Naive thymus-derived CD8-positive, alpha-beta T cell (primary cell): ENCODE measurements around the gene NDUFB10. TPM values are rescaled to one million over a fixed set of nuclear protein-coding genes. Genes with fewer than 3 reads are reported as not detected.

Experiments
- ATAC-seq, 2 donors: fragments of 150-1000 bp; cut with Tn5 transposase in 1 of 2; sonication (Bioruptor Pico), chemical (Tn5 transposase) in 1 of 2; 1 replicate in 1 of 2; 2 replicates in 1 of 2; pipeline ENCODE4 v1.10.0; 2021; ENCODE audit warnings: mild to moderate bottlenecking in 2 of 2, moderate library complexity in 2 of 2
- POLR2A ChIA-PET: fragments of 350-600 bp; sonication (Branson Sonifier 250); formaldehyde crosslinking; loops from one replicate; lab custom pipeline; 2021; ENCODE audit warnings: antibody characterized with exemption; lab: Charles Lee
- DNase-seq, 10 donors: peaks; one replicate each; pipeline versions ENCODE4 v3.0.0 to v3.0.0-alpha.2; 2020 to 2022
- H3K27ac Mint-ChIP-seq, 10 donors: one replicate each; pipeline ENCODE4 v1.8.0; 2020 to 2022; ENCODE audit warnings: mild to moderate bottlenecking in 10 of 10, mixed read lengths in 10 of 10, moderate library complexity in 4 of 10, inconsistent platforms in 1 of 10
- H3K27me3 Mint-ChIP-seq, 5 donors: one replicate each; pipeline ENCODE4 v1.8.0; 2021 to 2022; ENCODE audit warnings: mixed read lengths in 5 of 5
- H3K36me3 Mint-ChIP-seq, 3 donors: one replicate each; pipeline ENCODE4 v1.8.0; 2020 to 2022; ENCODE audit warnings: mixed read lengths in 3 of 3, mild to moderate bottlenecking in 2 of 3, inconsistent platforms in 1 of 3
- H3K4me1 Mint-ChIP-seq, 4 donors: one replicate each; pipeline ENCODE4 v1.8.0; 2021 to 2022; ENCODE audit warnings: mixed read lengths in 4 of 4
- H3K4me3 Mint-ChIP-seq, 10 donors: one replicate each; pipeline ENCODE4 v1.8.0; 2020 to 2022; ENCODE audit warnings: mild to moderate bottlenecking in 10 of 10, mixed read lengths in 10 of 10, moderate library complexity in 6 of 10, inconsistent platforms in 1 of 10
- H3K9me3 Mint-ChIP-seq, 9 donors: one replicate each; pipeline ENCODE4 v1.8.0; 2020 to 2022; ENCODE audit warnings: mixed read lengths in 9 of 9, mild to moderate bottlenecking in 3 of 9, inconsistent platforms in 1 of 9, moderate library complexity in 1 of 9
- polyA plus RNA-seq, 3 donors: library from polyadenylated mRNA; unstranded; fragments of 300-500 nt; fragmentation: Illumina TruSeq; gene quantifications; one replicate each; pipeline ENCODE4 v1.2.3, GENCODE V29; 2021
- total RNA-seq, 8 experiments: library from RNA in 2 of 8; stranded (reverse) in 2 of 8; gene quantifications; one replicate each; pipeline ENCODE4 v1.2.3 and lab custom pipeline; 2021 to 2026

Gene NDUFB10
- total and polyA plus RNA-seq, 5 experiments from 2014 or later, result 62.5 to 217 (median 180) TPM

GRCh38 chr16:1965396-1966001, 6.2 kb downstream of the NDUFB10 start:
- DNase-seq, result no peak

GRCh38 chr16:1966460-1966859, 7.1 kb downstream of the NDUFB10 start, which contains the start of gene RNF151:
TSS of gene RNF151 (plus strand) at chr16:1966856. CDS start at chr16:1966882, 26 bp downstream.
- peaks cover 18 to 44% (median 40%) of the 10 kb centered on the region in 4 donors for H3K4me1 Mint-ChIP-seq
- peak within 1 kb of the TSS; percentile 89 to 97 (median 94) for H3K4me3 Mint-ChIP-seq
- DNase-seq, result no peak
- H3K36me3 Mint-ChIP-seq, result peaks cover 4 to 27% (median 10%) of the 10 kb centered on the region in 3 donors
- POLR2A ChIA-PET, result interaction anchor here (0.6 to 7.9 kb wide), 8 partner anchors 17 to 431 kb away, joined by 3 to 89 read pairs (median 10); partner anchors contain the start of genes GFER, NOXO1, NUBP2 and PKD1
- no peaks in the 10 kb centered on the region for H3K9me3 Mint-ChIP-seq
- no peaks in the 10 kb centered on the region for H3K27me3 Mint-ChIP-seq
- peak within 1 kb of the TSS; percentile 96 to 99 (median 97) for H3K27ac Mint-ChIP-seq
- ATAC-seq, result no peak

More at GRCh38 chr16:1965396-1966001, 6.2 kb downstream of the NDUFB10 start:
- H3K4me3 Mint-ChIP-seq, result peak overlapping the region; percentile 89 to 97 (median 94)
- ATAC-seq, result peak; percentile 4 to 7
- H3K27me3 Mint-ChIP-seq, result no peaks in the 10 kb centered on the region
- peaks cover 4 to 33% (median 14%) of the 10 kb centered on the region in 3 donors for H3K36me3 Mint-ChIP-seq
- no peaks in the 10 kb centered on the region for H3K9me3 Mint-ChIP-seq
- H3K4me1 Mint-ChIP-seq, result peaks cover 20 to 45% (median 41%) of the 10 kb centered on the region in 4 donors
- peak overlapping the region; percentile 96 to 99 (median 97) for H3K27ac Mint-ChIP-seq
- POLR2A ChIA-PET, result interaction anchor here (0.6 to 7.9 kb wide), 40 partner anchors 8 to 1329 kb away, joined by 3 to 89 read pairs (median 5); partner anchors contain the start of genes EME2, FAHD1, GFER and HAGH

- POLR2A ChIA-PET, result interaction anchor here (0.5 to 1.7 kb wide), 2 partner anchors 13 to 186 kb away, joined by 4 to 6 read pairs; partner anchors contain the start of gene TRAF7
- H3K27ac Mint-ChIP-seq, result no peak overlapping the region
- no peaks in the 10 kb centered on the region for H3K27me3 Mint-ChIP-seq
- no peak overlapping the region for H3K4me3 Mint-ChIP-seq
- H3K4me1 Mint-ChIP-seq, result peaks cover 27 to 47% (median 38%) of the 10 kb centered on the region in 4 donors
- H3K36me3 Mint-ChIP-seq, result peaks cover 4 to 19% (median 4%) of the 10 kb centered on the region in 3 donors
- H3K9me3 Mint-ChIP-seq, result no peaks in the 10 kb centered on the region
- DNase-seq, result no peak
- ATAC-seq, result no peak
Measured at GRCh38 chr16:1968146-1968953, 9.0 kb downstream of the NDUFB10 start.

- H3K9me3 Mint-ChIP-seq, result no peaks in the 10 kb centered on the region
- DNase-seq (peak; percentile 93 to 98 (median 96)), ATAC-seq (peak; percentile 96 to 98)
- H3K27me3 Mint-ChIP-seq, result peaks cover 0 to 5% (median 0%) of the 10 kb centered on the region in 5 donors
- H3K4me1 Mint-ChIP-seq, result peaks cover 17 to 30% (median 23%) of the 10 kb centered on the region in 4 donors
- POLR2A ChIA-PET, result interaction anchor here (0.6 to 3.7 kb wide), 24 partner anchors 8 to 1291 kb away, joined by 3 to 43 read pairs (median 4); partner anchors contain the start of genes ATP6V0C, ECI1, FAHD1 and GFER
- peak within 1 kb of the TSS; percentile 96 to 100 (median 99) for H3K27ac Mint-ChIP-seq
- peak within 1 kb of the TSS; percentile 89 to 100 (median 97) for H3K4me3 Mint-ChIP-seq
- peaks cover 0 to 36% (median 16%) of the 10 kb centered on the region in 3 donors for H3K36me3 Mint-ChIP-seq
Measured at GRCh38 chr16:1971796-1972489, 12.6 kb downstream of the NDUFB10 start, which contains the start of gene TBL3. TSS of gene TBL3 (plus strand) at chr16:1972053. CDS start at chr16:1972165, 112 bp downstream.

GRCh38 chr16:1972490-1972877, 13.1 kb downstream of the NDUFB10 start:
- peaks cover 0 to 41% (median 16%) of the 10 kb centered on the region in 3 donors for H3K36me3 Mint-ChIP-seq
- no peaks in the 10 kb centered on the region for H3K9me3 Mint-ChIP-seq
- H3K4me3 Mint-ChIP-seq, result peak overlapping the region; percentile 89 to 100 (median 97)
- H3K4me1 Mint-ChIP-seq, result peaks cover 17 to 30% (median 23%) of the 10 kb centered on the region in 4 donors
- H3K27me3 Mint-ChIP-seq, result peaks cover 0 to 5% (median 0%) of the 10 kb centered on the region in 5 donors
- H3K27ac Mint-ChIP-seq, result peak overlapping the region in 6 of 10 donors; percentile 28 to 99 (median 99)
- ATAC-seq (no peak), DNase-seq (peak in 1 of 10 donors; percentile 62)
- POLR2A ChIA-PET, result interaction anchor here (0.6 to 3.7 kb wide), 21 partner anchors 8 to 1292 kb away, joined by 3 to 43 read pairs (median 6); partner anchors contain the start of genes ATP6V0C, GFER, MLST8 and MSRB1

- POLR2A ChIA-PET, result interaction anchor here (1.4 to 2.1 kb wide), 3 partner anchors 9 to 39 kb away, joined by 3 to 11 read pairs (median 7); partner anchors contain the start of gene RPS2
- H3K4me1 Mint-ChIP-seq, result peaks cover 17 to 30% (median 23%) of the 10 kb centered on the region in 4 donors
- ATAC-seq (no peak), DNase-seq (no peak)
- H3K27ac Mint-ChIP-seq, result peak overlapping the region in 1 of 10 donors; percentile 43
- H3K9me3 Mint-ChIP-seq, result no peaks in the 10 kb centered on the region
- H3K36me3 Mint-ChIP-seq, result peaks cover 0 to 51% (median 18%) of the 10 kb centered on the region in 3 donors
- peak overlapping the region in 5 of 10 donors; percentile 9 to 97 (median 46) for H3K4me3 Mint-ChIP-seq
- peaks cover 0 to 7% (median 0%) of the 10 kb centered on the region in 5 donors for H3K27me3 Mint-ChIP-seq
Measured at GRCh38 chr16:1973461-1974156, 14.3 kb downstream of the NDUFB10 start.

- peaks cover 0 to 10% (median 0%) of the 10 kb centered on the region in 5 donors for H3K27me3 Mint-ChIP-seq
- no peak for ATAC-seq
- H3K4me3 Mint-ChIP-seq, result peak overlapping the region in 3 of 10 donors; percentile 4 to 65 (median 41)
- POLR2A ChIA-PET, result interaction anchor here (1.1 to 2.1 kb wide), 5 partner anchors 8 to 38 kb away, joined by 3 to 11 read pairs (median 3); partner anchors contain the start of genes GFER and RPS2
- no peak for DNase-seq
- H3K27ac Mint-ChIP-seq, result no peak overlapping the region
- peaks cover 17 to 30% (median 23%) of the 10 kb centered on the region in 4 donors for H3K4me1 Mint-ChIP-seq
- peaks cover 0 to 55% (median 19%) of the 10 kb centered on the region in 3 donors for H3K36me3 Mint-ChIP-seq
- no peaks in the 10 kb centered on the region for H3K9me3 Mint-ChIP-seq
Measured at GRCh38 chr16:1974157-1975070, 15.1 kb downstream of the NDUFB10 start.

- peak overlapping the region in 2 of 10 donors; percentile 18 to 24 for H3K4me3 Mint-ChIP-seq
- ATAC-seq (no peak), DNase-seq (no peak)
- peaks cover 17 to 30% (median 21%) of the 10 kb centered on the region in 4 donors for H3K4me1 Mint-ChIP-seq
- H3K9me3 Mint-ChIP-seq, result no peaks in the 10 kb centered on the region
- H3K27ac Mint-ChIP-seq, result no peak overlapping the region
- POLR2A ChIA-PET, result interaction anchor here (0.6 to 1.2 kb wide), 3 partner anchors 9 to 36 kb away, joined by 3 to 4 read pairs (median 3); partner anchors contain the start of genes GFER and RPS2
- H3K27me3 Mint-ChIP-seq, result peaks cover 0 to 18% (median 3%) of the 10 kb centered on the region in 5 donors
- peaks cover 0 to 58% (median 19%) of the 10 kb centered on the region in 3 donors for H3K36me3 Mint-ChIP-seq
Measured at GRCh38 chr16:1975432-1976215, 16.3 kb downstream of the NDUFB10 start.

- H3K4me1 Mint-ChIP-seq, result peaks cover 14 to 25% (median 16%) of the 10 kb centered on the region in 4 donors
- peaks cover 0 to 58% (median 19%) of the 10 kb centered on the region in 3 donors for H3K36me3 Mint-ChIP-seq
- H3K9me3 Mint-ChIP-seq, result no peaks in the 10 kb centered on the region
- DNase-seq (no peak), ATAC-seq (no peak)
- H3K4me3 Mint-ChIP-seq, result peak overlapping the region in 2 of 10 donors; percentile 18 to 45
- peaks cover 0 to 19% (median 4%) of the 10 kb centered on the region in 5 donors for H3K27me3 Mint-ChIP-seq
- H3K27ac Mint-ChIP-seq, result no peak overlapping the region
- POLR2A ChIA-PET, result no interaction called here
Measured at GRCh38 chr16:1976216-1976520, 16.8 kb downstream of the NDUFB10 start.
